ENCODE data around the gene DDX31. TPM values are rescaled to one million over a fixed set of nuclear protein-coding genes. Genes with fewer than 3 reads are reported as not detected.

DDX31 gene
- total RNA-seq, 1 experiment from 2014 or later = 19.2 TPM

DNA sequence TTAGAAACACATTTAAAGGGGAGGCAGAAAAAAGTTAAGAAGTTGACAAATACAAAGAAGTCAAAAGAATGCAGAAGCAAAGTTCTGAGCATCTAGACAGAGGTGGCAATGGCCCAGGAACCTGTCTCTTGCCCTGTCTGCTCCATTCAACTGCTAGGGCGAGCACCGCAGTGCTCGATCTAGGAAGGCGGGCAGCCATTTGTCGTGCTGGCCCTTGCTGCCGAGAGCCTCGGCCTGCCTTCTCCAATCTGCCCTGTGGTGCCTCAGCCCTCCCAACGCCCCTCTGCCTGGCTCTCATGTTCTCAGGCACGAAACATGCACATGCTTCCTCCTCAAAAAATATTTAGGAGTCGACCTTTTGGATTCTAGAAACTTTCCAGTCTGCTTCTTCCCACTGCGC is 42.2 kb downstream of the DDX31 start:
- H3K9me3 ChIP-seq (ENCODE audit: insufficient read depth, low read depth) = no peaks in the 10 kb centered on the region
- intact Hi-C loops (cut with micrococcal nuclease; ENCODE audit: unreplicated experiment) = no loop called here
- H2AFZ ChIP-seq = no peak overlapping the region
- TF ChIP-seq EZH2 (IDR thresholded peaks at IDR 0.05; ENCODE audit: low read depth) = no peak
- TF ChIP-seq, protein P1, sequence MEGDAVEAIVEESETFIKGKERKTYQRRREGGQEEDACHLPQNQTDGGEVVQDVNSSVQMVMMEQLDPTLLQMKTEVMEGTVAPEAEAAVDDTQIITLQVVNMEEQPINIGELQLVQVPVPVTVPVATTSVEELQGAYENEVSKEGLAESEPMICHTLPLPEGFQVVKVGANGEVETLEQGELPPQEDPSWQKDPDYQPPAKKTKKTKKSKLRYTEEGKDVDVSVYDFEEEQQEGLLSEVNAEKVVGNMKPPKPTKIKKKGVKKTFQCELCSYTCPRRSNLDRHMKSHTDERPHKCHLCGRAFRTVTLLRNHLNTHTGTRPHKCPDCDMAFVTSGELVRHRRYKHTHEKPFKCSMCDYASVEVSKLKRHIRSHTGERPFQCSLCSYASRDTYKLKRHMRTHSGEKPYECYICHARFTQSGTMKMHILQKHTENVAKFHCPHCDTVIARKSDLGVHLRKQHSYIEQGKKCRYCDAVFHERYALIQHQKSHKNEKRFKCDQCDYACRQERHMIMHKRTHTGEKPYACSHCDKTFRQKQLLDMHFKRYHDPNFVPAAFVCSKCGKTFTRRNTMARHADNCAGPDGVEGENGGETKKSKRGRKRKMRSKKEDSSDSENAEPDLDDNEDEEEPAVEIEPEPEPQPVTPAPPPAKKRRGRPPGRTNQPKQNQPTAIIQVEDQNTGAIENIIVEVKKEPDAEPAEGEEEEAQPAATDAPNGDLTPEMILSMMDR (conservative IDR thresholded peaks at IDR 0.05) = no peak
- no TSS peak for BruUV-seq (replicated peaks)
- H3K4me3 ChIP-seq = no peak overlapping the region
- ChIA-PET CTCF (no interaction called here), POLR2A (ENCODE audit: unreplicated experiment) (no interaction called here)
- H4K20me1 ChIP-seq (ENCODE audit: insufficient read depth) = no peaks in the 10 kb centered on the region
- no peaks in the 10 kb centered on the region for H3K79me2 ChIP-seq (ENCODE audit: low read depth)
- H3K9me2 ChIP-seq (ENCODE audit: insufficient read depth) = no peaks in the 10 kb centered on the region
- H3K4me2 ChIP-seq = no peak overlapping the region
- H3K27me3 ChIP-seq (ENCODE audit: insufficient read depth, low read depth) = no peaks in the 10 kb centered on the region
- DNase-seq = no peak
- peaks cover 5% of the 10 kb centered on the region; the same call in 1 of the 2 replicates for H3K36me3 ChIP-seq (ENCODE audit: low read depth)
- no peaks in the 10 kb centered on the region for H3K4me1 ChIP-seq (replicated peaks; ENCODE audit: insufficient read depth)
- H3F3A ChIP-seq (ENCODE audit: insufficient read depth, low read depth) = no peaks in the 10 kb centered on the region
- H3K27ac ChIP-seq = no peak overlapping the region

DNA sequence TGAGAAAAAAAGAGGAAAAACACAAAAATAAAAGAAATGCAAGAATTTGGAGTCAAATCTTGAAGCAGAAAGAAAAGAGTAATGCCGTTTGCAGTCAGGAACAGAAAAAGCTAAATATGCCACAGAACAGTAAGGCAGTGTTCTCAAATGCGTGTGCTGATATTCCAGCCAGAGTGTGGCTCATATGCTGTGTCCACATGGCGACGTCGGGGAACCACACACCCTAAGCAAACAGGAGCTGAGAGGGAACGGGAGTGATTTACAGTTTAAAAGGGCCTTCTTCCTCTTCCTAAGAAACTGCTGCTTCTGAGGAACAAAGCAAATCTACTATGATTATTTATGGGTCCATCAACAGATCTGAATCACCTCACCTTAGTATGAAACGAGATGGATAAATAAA is 42.7 kb downstream of the DDX31 start:
- no peak overlapping the region for H2AFZ ChIP-seq
- intact Hi-C loops (cut with micrococcal nuclease; ENCODE audit: unreplicated experiment) = no loop called here
- no peaks in the 10 kb centered on the region for H3K27me3 ChIP-seq (ENCODE audit: insufficient read depth, low read depth)
- no peaks in the 10 kb centered on the region for H3K9me2 ChIP-seq (ENCODE audit: insufficient read depth)
- peaks cover 5% of the 10 kb centered on the region; the same call in 1 of the 2 replicates for H3K36me3 ChIP-seq (ENCODE audit: low read depth)
- CTCF ChIA-PET = no interaction called here
- no TSS peak for BruUV-seq (replicated peaks)
- TF ChIP-seq, protein P1 (conservative IDR thresholded peaks at IDR 0.05) = no peak
- TF ChIP-seq EZH2 (IDR thresholded peaks at IDR 0.05; ENCODE audit: low read depth) = no peak
- H3K4me3 ChIP-seq = no peak overlapping the region
- H4K20me1 ChIP-seq (ENCODE audit: insufficient read depth) = no peaks in the 10 kb centered on the region
- H3F3A ChIP-seq (ENCODE audit: insufficient read depth, low read depth) = no peaks in the 10 kb centered on the region
- no peak overlapping the region for H3K27ac ChIP-seq
- no peaks in the 10 kb centered on the region for H3K79me2 ChIP-seq (ENCODE audit: low read depth)
- no peaks in the 10 kb centered on the region for H3K9me3 ChIP-seq (ENCODE audit: insufficient read depth, low read depth)
- DNase-seq = no peak
- no peak overlapping the region for H3K4me2 ChIP-seq
- H3K4me1 ChIP-seq (replicated peaks; ENCODE audit: insufficient read depth) = no peaks in the 10 kb centered on the region
- POLR2A ChIA-PET (ENCODE audit: unreplicated experiment) = no interaction called here

DNA sequence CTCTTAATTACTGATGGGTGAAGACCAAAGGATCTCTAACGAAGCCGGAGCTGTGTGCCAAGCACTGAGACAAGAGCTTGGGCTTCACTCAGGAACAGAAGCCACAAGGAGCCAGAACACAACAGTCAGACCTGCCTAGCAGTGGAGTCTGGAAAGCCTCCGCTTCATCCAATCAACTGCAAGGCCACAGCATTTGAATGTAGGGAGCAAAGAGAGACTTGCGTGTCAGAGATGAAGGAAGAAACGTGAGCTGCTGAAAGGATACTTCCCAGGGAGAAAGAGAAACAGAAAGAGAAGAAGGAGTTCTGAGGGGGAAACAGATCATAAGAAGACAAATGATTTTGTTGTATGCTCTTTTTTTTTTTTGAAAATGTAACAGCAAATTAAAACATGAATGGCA is 43.5 kb downstream of the DDX31 start:
- Histone ChIP-seq H3K79me2 (ENCODE audit: low read depth) (no peaks in the 10 kb centered on the region), H4K20me1 (ENCODE audit: insufficient read depth) (no peaks in the 10 kb centered on the region), H3K9me3 (ENCODE audit: insufficient read depth, low read depth) (no peaks in the 10 kb centered on the region), H2AFZ (no peak overlapping the region), H3K4me2 (no peak overlapping the region), H3K9me2 (ENCODE audit: insufficient read depth) (no peaks in the 10 kb centered on the region), H3K27ac (no peak overlapping the region), H3K4me1 (replicated peaks; ENCODE audit: insufficient read depth) (no peaks in the 10 kb centered on the region), H3K36me3 (ENCODE audit: low read depth) (peaks cover 5% of the 10 kb centered on the region; the same call in 1 of the 2 replicates), H3K27me3 (ENCODE audit: insufficient read depth, low read depth) (no peaks in the 10 kb centered on the region), H3K4me3 (no peak overlapping the region), H3F3A (ENCODE audit: insufficient read depth, low read depth) (no peaks in the 10 kb centered on the region)
- BruUV-seq (replicated peaks) = no TSS peak
- TF ChIP-seq, protein P1 (conservative IDR thresholded peaks at IDR 0.05) = no peak
- TF ChIP-seq EZH2 (IDR thresholded peaks at IDR 0.05; ENCODE audit: low read depth) = no peak
- DNase-seq = no peak
- intact Hi-C loops (cut with micrococcal nuclease; ENCODE audit: unreplicated experiment) = no loop called here
- ChIA-PET CTCF (no interaction called here), POLR2A (ENCODE audit: unreplicated experiment) (no interaction called here)

Data from PC-9 (cell line).